CD4-positive, alpha-beta memory T cell (primary cell): ENCODE results near the gene PLEKHA7. TPM values are rescaled to one million over a fixed set of nuclear protein-coding genes. Genes with fewer than 3 reads are reported as not detected.

Experiments
- CTCF ChIA-PET: fragments of 350-600 bp; sonication (Branson Sonifier 250); formaldehyde crosslinking; loops from one replicate; lab custom pipeline; 2021; ENCODE audit warnings: inconsistent platforms; ENCODE audit not compliant: partially characterized antibody; lab: Charles Lee
- POLR2A ChIA-PET: fragments of 350-600 bp; sonication (Branson Sonifier 250); formaldehyde crosslinking; loops from one replicate; lab custom pipeline; 2021; ENCODE audit not compliant: partially characterized antibody; lab: Charles Lee
- DNase-seq, 5 donors: peaks; one replicate each; pipeline versions ENCODE4 v3.0.0 to v3.0.0-alpha.2; 2020 to 2022; ENCODE audit warnings: mixed read lengths in 1 of 5
- H3K27ac ChIP-seq: one replicate; pipeline ENCODE4 v1.7.0; 2013; ENCODE audit warnings: low read depth, low read length
- H3K27me3 ChIP-seq: 2 replicates; pipeline ENCODE4 v1.7.0; 2013; ENCODE audit warnings: mild to moderate bottlenecking, low read length, moderate library complexity; ENCODE audit not compliant: insufficient read depth
- H3K36me3 ChIP-seq: 2 replicates; pipeline ENCODE4 v1.7.0; 2013; ENCODE audit warnings: mild to moderate bottlenecking, low read length, moderate library complexity; ENCODE audit not compliant: insufficient read depth
- H3K4me1 ChIP-seq: 2 replicates; pipeline ENCODE4 v1.7.0; 2013; ENCODE audit warnings: mild to moderate bottlenecking, low read length, moderate library complexity; ENCODE audit not compliant: insufficient read depth
- H3K4me3 ChIP-seq, 2 donors: one replicate each; pipeline ENCODE4 v1.7.0; 2013; ENCODE audit warnings: low read length in 2 of 2, mild to moderate bottlenecking in 1 of 2
- H3K9me3 ChIP-seq, 2 donors: one replicate each; pipeline ENCODE4 v1.7.0; 2013; ENCODE audit warnings: low read length in 2 of 2, control low read depth in 1 of 2; ENCODE audit not compliant: control insufficient read depth in 1 of 2
- H3K27ac Mint-ChIP-seq, 7 donors: one replicate each; pipeline ENCODE4 v1.8.0; 2020 to 2021; ENCODE audit warnings: mixed read lengths in 7 of 7, mild to moderate bottlenecking in 6 of 7, inconsistent platforms in 3 of 7, moderate library complexity in 3 of 7
- H3K27me3 Mint-ChIP-seq, 2 donors: one replicate each; pipeline ENCODE4 v1.8.0; 2020 to 2021; ENCODE audit warnings: mixed read lengths in 2 of 2
- H3K36me3 Mint-ChIP-seq, 2 donors: one replicate each; pipeline ENCODE4 v1.8.0; 2020 to 2021; ENCODE audit warnings: mixed read lengths in 2 of 2, inconsistent platforms in 1 of 2, mild to moderate bottlenecking in 1 of 2
- H3K4me1 Mint-ChIP-seq, 4 donors: one replicate each; pipeline ENCODE4 v1.8.0; 2020 to 2021; ENCODE audit warnings: mixed read lengths in 4 of 4, mild to moderate bottlenecking in 1 of 4
- H3K4me3 Mint-ChIP-seq, 8 donors: one replicate each; pipeline ENCODE4 v1.8.0; 2020 to 2021; ENCODE audit warnings: mixed read lengths in 8 of 8, mild to moderate bottlenecking in 7 of 8, moderate library complexity in 6 of 8, inconsistent platforms in 3 of 8
- H3K9me3 Mint-ChIP-seq, 8 donors: one replicate each; pipeline ENCODE4 v1.8.0; 2020 to 2021; ENCODE audit warnings: mixed read lengths in 8 of 8, mild to moderate bottlenecking in 5 of 8, inconsistent platforms in 3 of 8, moderate library complexity in 1 of 8
- intact Hi-C: fragments of 100-400 bp; cut with micrococcal nuclease; formaldehyde crosslinking; loops from one replicate; pipeline ENCODE4 v1.15.1; 2023
- polyA plus RNA-seq, 2 donors: library from polyadenylated mRNA; unstranded; fragments of 300-500 nt; fragmentation: Illumina TruSeq; gene quantifications; one replicate each; pipeline ENCODE4 v1.2.3, GENCODE V29; 2021
- total RNA-seq, 2 experiments: library from RNA; stranded (reverse); gene quantifications; one replicate each; pipeline ENCODE4 v1.2.3, GENCODE V29; 2021

The PLEKHA7 gene
- total and polyA plus RNA-seq, 4 experiments from 2014 or later = 1.6 to 8.3 (median 6.0) TPM

GRCh38 chr11:16861862-16862261, 152.4 kb downstream of the PLEKHA7 start:
- Histone ChIP-seq H3K4me1 (no peaks in the 10 kb centered on the region), H3K9me3 (no peaks in the 10 kb centered on the region), H3K27me3 (no peaks in the 10 kb centered on the region), H3K27ac (no peak overlapping the region), H3K36me3 (no peaks in the 10 kb centered on the region), H3K4me3 (no peak overlapping the region)
- POLR2A ChIA-PET = no interaction called here
- intact Hi-C loops = no loop called here
- no peak overlapping the region for H3K27ac Mint-ChIP-seq
- H3K9me3 Mint-ChIP-seq = no peaks in the 10 kb centered on the region
- H3K27me3 Mint-ChIP-seq = peaks cover 0 to 2% of the 10 kb centered on the region in 2 donors
- no peak for DNase-seq
- CTCF ChIA-PET = interaction anchor here (1.4 kb wide), 1 partner anchor 13 kb away, joined by 3 read pairs; no protein-coding TSS in a partner anchor
- no peak overlapping the region for H3K4me3 Mint-ChIP-seq
- H3K4me1 Mint-ChIP-seq = no peaks in the 10 kb centered on the region
- H3K36me3 Mint-ChIP-seq = peaks cover 0 to 1% of the 10 kb centered on the region in 2 donors

DNA sequence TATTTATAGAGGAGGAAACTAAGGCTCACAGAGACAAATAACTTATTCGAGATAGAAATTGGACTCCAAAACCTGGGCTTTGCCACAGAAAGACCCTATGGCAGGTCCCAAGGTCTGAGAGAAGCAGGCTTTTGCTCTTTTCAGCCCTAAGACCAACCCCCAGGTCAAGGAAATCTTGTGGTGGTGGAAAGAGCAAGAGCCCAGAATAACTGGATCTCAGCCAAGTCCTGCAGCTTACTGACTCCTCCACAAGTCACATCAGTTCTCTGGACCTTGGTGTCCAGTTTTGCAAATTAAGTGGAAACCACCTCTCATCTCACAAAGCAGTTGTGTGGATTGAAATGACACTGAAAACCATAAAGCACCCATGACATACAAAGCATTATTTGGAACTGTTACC, 153.6 kb downstream of the PLEKHA7 start:
- no peaks in the 10 kb centered on the region for H3K36me3 ChIP-seq
- no peak overlapping the region for H3K4me3 ChIP-seq
- Mint-ChIP-seq H3K36me3 (peaks cover 0 to 1% of the 10 kb centered on the region in 2 donors), H3K4me3 (no peak overlapping the region), H3K9me3 (no peaks in the 10 kb centered on the region), H3K27me3 (peaks cover 0 to 2% of the 10 kb centered on the region in 2 donors), H3K27ac (no peak overlapping the region), H3K4me1 (no peaks in the 10 kb centered on the region)
- no peak for DNase-seq
- intact Hi-C loops = no loop called here
- H3K9me3 ChIP-seq = no peaks in the 10 kb centered on the region
- no peak overlapping the region for H3K27ac ChIP-seq
- no peaks in the 10 kb centered on the region for H3K4me1 ChIP-seq
- no peaks in the 10 kb centered on the region for H3K27me3 ChIP-seq
- ChIA-PET POLR2A (no interaction called here), CTCF (no interaction called here)

DNA sequence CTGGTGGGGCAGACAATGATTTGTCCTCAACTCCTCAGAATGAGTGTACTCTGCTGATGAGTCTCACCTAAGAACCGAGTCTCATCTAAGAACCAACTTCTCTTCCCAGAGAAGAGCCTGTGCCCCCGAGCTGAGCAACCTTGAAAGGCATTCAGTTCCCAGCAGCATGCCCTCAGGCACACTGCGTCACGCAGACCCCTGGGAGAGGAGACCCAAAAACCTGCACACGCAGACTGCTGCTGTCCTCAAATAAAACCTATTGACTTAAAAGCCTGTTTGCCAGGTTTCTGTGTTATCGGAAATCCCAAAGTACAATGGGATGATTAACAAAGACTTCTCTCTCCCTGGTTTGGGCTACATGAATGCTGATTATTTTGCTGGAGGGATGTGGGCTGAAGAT, 154.6 kb downstream of the PLEKHA7 start:
- Histone ChIP-seq H3K4me3 (no peak overlapping the region), H3K36me3 (no peaks in the 10 kb centered on the region), H3K27me3 (no peaks in the 10 kb centered on the region), H3K4me1 (no peaks in the 10 kb centered on the region), H3K27ac (no peak overlapping the region), H3K9me3 (no peaks in the 10 kb centered on the region)
- intact Hi-C loops = no loop called here
- POLR2A ChIA-PET = no interaction called here
- CTCF ChIA-PET = no interaction called here
- no peak for DNase-seq
- Mint-ChIP-seq H3K4me3 (peak overlapping the region in 1 of 8 donors; percentile 21), H3K27ac (no peak overlapping the region), H3K9me3 (no peaks in the 10 kb centered on the region), H3K27me3 (peaks cover 0 to 2% of the 10 kb centered on the region in 2 donors), H3K36me3 (peaks cover 4 to 6% of the 10 kb centered on the region in 2 donors), H3K4me1 (no peaks in the 10 kb centered on the region)

GRCh38 chr11:16857186-16857585, 157.0 kb downstream of the PLEKHA7 start:
- Histone ChIP-seq H3K36me3 (no peaks in the 10 kb centered on the region), H3K4me1 (no peaks in the 10 kb centered on the region), H3K27ac (no peak overlapping the region), H3K4me3 (no peak overlapping the region), H3K27me3 (no peaks in the 10 kb centered on the region), H3K9me3 (no peaks in the 10 kb centered on the region)
- intact Hi-C loops = no loop called here
- H3K36me3 Mint-ChIP-seq = peaks cover 13 to 16% of the 10 kb centered on the region in 2 donors
- no peak for DNase-seq
- no peaks in the 10 kb centered on the region for H3K4me1 Mint-ChIP-seq
- ChIA-PET CTCF (no interaction called here), POLR2A (no interaction called here)
- no peak overlapping the region for H3K4me3 Mint-ChIP-seq
- H3K27me3 Mint-ChIP-seq = peaks cover 0 to 2% of the 10 kb centered on the region in 2 donors
- no peak overlapping the region for H3K27ac Mint-ChIP-seq
- H3K9me3 Mint-ChIP-seq = no peaks in the 10 kb centered on the region

- CTCF ChIA-PET = interaction anchor here (1.1 kb wide), 1 partner anchor 12 kb away, joined by 3 read pairs; no protein-coding TSS in a partner anchor
- Mint-ChIP-seq H3K36me3 (peaks cover 17 to 20% of the 10 kb centered on the region in 2 donors), H3K4me1 (no peaks in the 10 kb centered on the region), H3K27ac (no peak overlapping the region), H3K9me3 (no peaks in the 10 kb centered on the region), H3K27me3 (peaks cover 0 to 2% of the 10 kb centered on the region in 2 donors), H3K4me3 (no peak overlapping the region)
- no peaks in the 10 kb centered on the region for H3K36me3 ChIP-seq
- H3K9me3 ChIP-seq = no peaks in the 10 kb centered on the region
- H3K27ac ChIP-seq = no peak overlapping the region
- intact Hi-C loops = no loop called here
- no peaks in the 10 kb centered on the region for H3K4me1 ChIP-seq
- DNase-seq = no peak
- no peaks in the 10 kb centered on the region for H3K27me3 ChIP-seq
- H3K4me3 ChIP-seq = no peak overlapping the region
- POLR2A ChIA-PET = no interaction called here
Observed at GRCh38 chr11:16856022-16856471, 158.2 kb downstream of the PLEKHA7 start.

GRCh38 chr11:16854979-16855378, 159.2 kb downstream of the PLEKHA7 start:
- peaks cover 17 to 26% of the 10 kb centered on the region in 2 donors for H3K36me3 Mint-ChIP-seq
- H3K4me1 Mint-ChIP-seq = no peaks in the 10 kb centered on the region
- H3K9me3 ChIP-seq = no peaks in the 10 kb centered on the region
- no peaks in the 10 kb centered on the region for H3K9me3 Mint-ChIP-seq
- no peak overlapping the region for H3K4me3 Mint-ChIP-seq
- DNase-seq = no peak
- peaks cover 0 to 2% of the 10 kb centered on the region in 2 donors for H3K27me3 Mint-ChIP-seq
- H3K27ac ChIP-seq = no peak overlapping the region
- no peaks in the 10 kb centered on the region for H3K4me1 ChIP-seq
- no peaks in the 10 kb centered on the region for H3K27me3 ChIP-seq
- no peak overlapping the region for H3K4me3 ChIP-seq
- intact Hi-C loops = no loop called here
- ChIA-PET POLR2A (no interaction called here), CTCF (no interaction called here)
- no peaks in the 10 kb centered on the region for H3K36me3 ChIP-seq
- H3K27ac Mint-ChIP-seq = no peak overlapping the region

- intact Hi-C loops = no loop called here
- H3K27ac ChIP-seq = no peak overlapping the region
- H3K4me3 ChIP-seq = no peak overlapping the region
- no peak for DNase-seq
- Mint-ChIP-seq H3K4me1 (no peaks in the 10 kb centered on the region), H3K27me3 (no peaks in the 10 kb centered on the region), H3K27ac (no peak overlapping the region), H3K36me3 (peaks cover 17 to 28% of the 10 kb centered on the region in 2 donors), H3K4me3 (no peak overlapping the region), H3K9me3 (no peaks in the 10 kb centered on the region)
- H3K4me1 ChIP-seq = no peaks in the 10 kb centered on the region
- ChIA-PET POLR2A (no interaction called here), CTCF (no interaction called here)
- no peaks in the 10 kb centered on the region for H3K36me3 ChIP-seq
- no peaks in the 10 kb centered on the region for H3K9me3 ChIP-seq
- H3K27me3 ChIP-seq = no peaks in the 10 kb centered on the region
Observed at GRCh38 chr11:16853859-16854258, 160.4 kb downstream of the PLEKHA7 start.
